ENCODE data around the gene KIF6. TPM values are rescaled to one million over a fixed set of nuclear protein-coding genes. Genes with fewer than 3 reads are reported as not detected.
A peak's percentile ranks its signal among the peaks of the same experiment; 100 is the strongest.

Gene KIF6
- total RNA-seq, 1 donor from 2014 or later, result 1.5 TPM

- no peak for TF ChIP-seq CTCF (conservative IDR thresholded peaks at IDR 0.05)
- H3K4me3 Mint-ChIP-seq, result no peak overlapping the region
- no peaks in the 10 kb centered on the region for H3K36me3 Mint-ChIP-seq (ENCODE audit: low read depth)
- no peak for DNase-seq (ENCODE audit: low read depth, low spot score)
- no peaks in the 10 kb centered on the region for H3K4me1 Mint-ChIP-seq
- H3K9me3 Mint-ChIP-seq, result peaks cover 3% of the 10 kb centered on the region
- no peak overlapping the region for H3K27ac Mint-ChIP-seq (ENCODE audit: unreplicated experiment)
- no peaks in the 10 kb centered on the region for H3K27me3 Mint-ChIP-seq (ENCODE audit: low read depth)
Observed at GRCh38 chr6:39590871-39591393, 134.3 kb downstream of the KIF6 start.

GRCh38 chr6:39587080-39587479 is 138.1 kb downstream of the KIF6 start:
- Mint-ChIP-seq H3K4me3 (no peak overlapping the region), H3K36me3 (ENCODE audit: low read depth) (no peaks in the 10 kb centered on the region), H3K27me3 (ENCODE audit: low read depth) (no peaks in the 10 kb centered on the region), H3K4me1 (peaks cover 3% of the 10 kb centered on the region), H3K27ac (ENCODE audit: unreplicated experiment) (no peak overlapping the region), H3K9me3 (peaks cover 5% of the 10 kb centered on the region)
- no peak for DNase-seq (ENCODE audit: low read depth, low spot score)
- TF ChIP-seq CTCF (conservative IDR thresholded peaks at IDR 0.05), result no peak

- Mint-ChIP-seq H3K27me3 (ENCODE audit: low read depth) (no peaks in the 10 kb centered on the region), H3K36me3 (ENCODE audit: low read depth) (no peaks in the 10 kb centered on the region), H3K4me1 (peaks cover 3% of the 10 kb centered on the region), H3K27ac (ENCODE audit: unreplicated experiment) (no peak overlapping the region), H3K4me3 (no peak overlapping the region), H3K9me3 (peaks cover 5% of the 10 kb centered on the region)
- no peak for TF ChIP-seq CTCF (conservative IDR thresholded peaks at IDR 0.05)
- DNase-seq (ENCODE audit: low read depth, low spot score), result no peak
Observed at GRCh38 chr6:39585641-39586040, 139.6 kb downstream of the KIF6 start.

GRCh38 chr6:39577446-39578165 is 147.6 kb downstream of the KIF6 start:
- TF ChIP-seq CTCF (conservative IDR thresholded peaks at IDR 0.05), result no peak
- Mint-ChIP-seq H3K27me3 (ENCODE audit: low read depth) (no peaks in the 10 kb centered on the region), H3K4me1 (peaks cover 7% of the 10 kb centered on the region), H3K4me3 (no peak overlapping the region), H3K9me3 (no peaks in the 10 kb centered on the region), H3K36me3 (ENCODE audit: low read depth) (no peaks in the 10 kb centered on the region), H3K27ac (ENCODE audit: unreplicated experiment) (peak overlapping the region; percentile 63)
- DNase-seq (ENCODE audit: low read depth, low spot score), result no peak

GRCh38 chr6:39576556-39577303 is 148.5 kb downstream of the KIF6 start:
- Mint-ChIP-seq H3K9me3 (no peaks in the 10 kb centered on the region), H3K27ac (ENCODE audit: unreplicated experiment) (no peak overlapping the region), H3K27me3 (ENCODE audit: low read depth) (no peaks in the 10 kb centered on the region), H3K36me3 (ENCODE audit: low read depth) (no peaks in the 10 kb centered on the region), H3K4me3 (no peak overlapping the region), H3K4me1 (peaks cover 7% of the 10 kb centered on the region)
- TF ChIP-seq CTCF (conservative IDR thresholded peaks at IDR 0.05), result no peak
- DNase-seq (ENCODE audit: low read depth, low spot score), result no peak
